GM12878 (cell line): ENCODE results near the gene B9D2. TPM values are rescaled to one million over a fixed set of nuclear protein-coding genes. Genes with fewer than 3 reads are reported as not detected.

Experiments used
- ATAC-seq: fragments of 200-7000 bp; cut with Tn5 transposase; 3 replicates; pipeline ENCODE4 v1.9.1; 2020; ENCODE audit warnings: mild to moderate bottlenecking, moderate library complexity
- BruUV-seq: library from RNA; stranded (reverse); fragments of 400-500 nt; replicated peaks from 2 replicates; lab custom pipeline; 2021; lab: Mats Ljungman, UMichigan
- CTCF ChIA-PET: fragments of 300-600 bp; sonication (Branson Sonifier 250); formaldehyde crosslinking; extraction: SDS; loops from one replicate; lab custom pipeline; 2021; ENCODE audit warnings: inconsistent platforms; lab: Yijun Ruan, JAX
- POLR2A ChIA-PET: fragments of 350-600 bp; formaldehyde crosslinking; extraction: SDS; loops from one replicate; lab custom pipeline; 2021; ENCODE audit warnings: inconsistent platforms; lab: Charles Lee
- RAD21 ChIA-PET: fragments of 300-600 bp; sonication (Branson Sonifier 250); formaldehyde crosslinking; loops from one replicate; lab custom pipeline; 2023; ENCODE audit warnings: antibody characterized with exemption; ENCODE audit not compliant: unreplicated experiment; lab: Charles Lee
- SMC1A ChIA-PET: fragments of 300-600 bp; sonication (Branson Sonifier 250); formaldehyde crosslinking; loops from one replicate; lab custom pipeline; 2023; ENCODE audit not compliant: unreplicated experiment, uncharacterized antibody; lab: Charles Lee
- DNase-seq: peaks from one replicate; pipeline ENCODE4 v3.0.0-alpha.2; 2011; ENCODE audit warnings: low read depth, low spot score
- FAIRE-seq: peaks from 3 replicates; lab custom pipeline; 2011; peaks lifted over from hg19 to GRCh38; lab: Jason Lieb, UNC
- H2AFZ ChIP-seq: 2 replicates; pipeline ENCODE4 v1.6.0; 2011; ENCODE audit warnings: low read depth, low read length, control low read depth; ENCODE audit not compliant: control insufficient read depth
- H3K27ac ChIP-seq: 2 replicates; pipeline ENCODE4 v1.5.1; 2011; ENCODE audit warnings: control low read depth; ENCODE audit not compliant: control insufficient read depth, insufficient read depth
- H3K27me3 ChIP-seq, 2 experiments: replicated peaks in 1 of 2; 2 replicates each; pipeline versions ENCODE4 v1.6.0 to v1.6.1; 2011; ENCODE audit warnings: low read length in 1 of 2; ENCODE audit not compliant: control insufficient read depth in 2 of 2, insufficient read depth in 2 of 2
- H3K36me3 ChIP-seq, 2 experiments: 2 replicates each; pipeline ENCODE4 v1.5.1; 2011; ENCODE audit warnings: low read length in 1 of 2; ENCODE audit not compliant: control insufficient read depth in 2 of 2, insufficient read depth in 2 of 2
- H3K4me1 ChIP-seq: 2 replicates; pipeline ENCODE4 v1.6.1; 2011; ENCODE audit warnings: mild to moderate bottlenecking, low read length, moderate library complexity, mixed read lengths; ENCODE audit not compliant: control insufficient read depth, insufficient read depth
- H3K4me2 ChIP-seq: 2 replicates; pipeline ENCODE4 v1.6.0; 2011; ENCODE audit warnings: control low read depth; ENCODE audit not compliant: control insufficient read depth, insufficient read depth
- H3K4me3 ChIP-seq: fragments of 200-600 bp; sonication (generic); 2 replicates; pipeline ENCODE4 v1.5.1; 2016
- H3K79me2 ChIP-seq: 2 replicates; pipeline ENCODE4 v1.6.0; 2011; ENCODE audit warnings: low read length; ENCODE audit not compliant: control insufficient read depth, insufficient read depth
- H3K9ac ChIP-seq: 2 replicates; pipeline ENCODE4 v1.8.0; 2011; ENCODE audit warnings: low read length, control low read depth, mixed read lengths; ENCODE audit not compliant: control insufficient read depth, insufficient read depth
- H3K9me3 ChIP-seq: replicated peaks from 3 replicates; pipeline ENCODE4 v1.5.1; 2011; ENCODE audit warnings: mild to moderate bottlenecking, low read length; ENCODE audit not compliant: control insufficient read depth, insufficient read depth
- H4K20me1 ChIP-seq: 2 replicates; pipeline ENCODE4 v1.6.0; 2011; ENCODE audit not compliant: control insufficient read depth, insufficient read depth
- EED ChIP-seq: sonication (generic); IDR thresholded peaks from 2 replicates; pipeline ENCODE4 v1.6.1; 2016; ENCODE audit warnings: antibody characterized with exemption, low read depth
- MYC ChIP-seq: IDR thresholded peaks from 2 replicates; pipeline ENCODE4 v1.6.1; 2011; ENCODE audit warnings: mild to moderate bottlenecking, low read length, moderate library complexity, inconsistent platforms; ENCODE audit not compliant: insufficient read depth, insufficient replicate concordance, insufficient read length, severe bottlenecking
- POLR2A ChIP-seq: IDR thresholded peaks from 2 replicates; pipeline ENCODE4 v1.6.1; 2011; ENCODE audit warnings: low read depth, mild to moderate bottlenecking, low read length
- RAD51 ChIP-seq: fragments of 450-650 bp; IDR thresholded peaks from 2 replicates; pipeline ENCODE4 v1.6.1; 2016; ENCODE audit warnings: moderate library complexity, mild to moderate bottlenecking, inconsistent platforms
- SIN3A ChIP-seq: IDR thresholded peaks from 2 replicates; pipeline ENCODE4 v1.6.1; 2012; ENCODE audit warnings: low read depth, low read length, improper control_type of control experiment
- WGBS: methylation state at CpG from one replicate; pipeline ENCODE4 v1.1.6; 2016; ENCODE audit warnings: low lambda C conversion rate; ENCODE audit not compliant: insufficient replicate concordance, insufficient coverage; ENCODE audit errors: missing lambda C conversion rate; 5-methylcytosine and 5-hydroxymethylcytosine counted together
- in situ Hi-C: fragments of 300-500 bp; cut with MboI; formaldehyde crosslinking; loops from 9 replicates; pipeline ENCODE4 v1.14.3; 2018; ENCODE audit warnings: mixed read lengths
- intact Hi-C: fragments of 100-400 bp; cut with micrococcal nuclease; formaldehyde crosslinking; loops from one replicate; pipeline ENCODE4 v1.14.2; 2022; ENCODE audit not compliant: unreplicated experiment
- polyA plus RNA-seq, 11 experiments: library from polyadenylated mRNA; depleted of rRNA in 4 of 11; unstranded in 6 of 11; stranded (reverse) in 5 of 11; fragments of >200 nt; fragmentation: Nextera tagmentation in 4 of 11; fragmentation: Illumina TruSeq in 1 of 11; extraction: Ambion mirVana in 4 of 11; extraction: Trizol in 1 of 11; gene quantifications; 1 replicate in 1 of 11; 2 replicates in 10 of 11; pipeline versions ENCODE4 v1.2.1 to v1.2.3, GENCODE V29; 2011 to 2016; ENCODE audit warnings: inconsistent platforms in 2 of 11, missing spikeins in 2 of 11, low read depth in 1 of 11
- total RNA-seq, 4 experiments: library from RNA; depleted of rRNA in 3 of 4; stranded (reverse); fragments of >200 nt in 3 of 4; fragmentation: Illumina TruSeq in 1 of 4; extraction: Trizol in 1 of 4; gene quantifications; 2 replicates each; pipeline versions ENCODE4 v1.2.1 to v1.2.3, GENCODE V29; 2013 to 2021

B9D2 gene
- total and polyA plus RNA-seq, 10 of the 15 experiments (the other 5 are each of a cell fraction or from before 2014, with no cell fraction given) = 2.4 to 12.4 (median 5.0) TPM

- Histone ChIP-seq H3K79me2 (no peaks in the 10 kb centered on the region; the same call in 1 of the 2 replicates), H3K9ac (no peak overlapping the region), H3K9me3 (no peaks in the 10 kb centered on the region), H3K4me3 (no peak overlapping the region), H4K20me1 (no peaks in the 10 kb centered on the region), H3K4me2 (no peak overlapping the region), H3K4me1 (peaks cover 6% of the 10 kb centered on the region), H2AFZ (no peak overlapping the region)
- WGBS = 84% methylated on average over 7 of the region's 7 CpGs
- DNase-seq (no peak), ATAC-seq (no peak)
- SMC1A ChIA-PET = interaction anchor here (1.2 kb wide), 1 partner anchor 15 kb away, joined by 3 read pairs; no protein-coding TSS in a partner anchor
- no TSS peak for BruUV-seq
- POLR2A ChIA-PET = no interaction called here
- CTCF ChIA-PET = interaction anchor here (0.6 to 1.3 kb wide), 2 partner anchors 59 to 74 kb away, joined by 3 read pairs; no protein-coding TSS in a partner anchor
- in situ Hi-C loops = no loop called here
- TF ChIP-seq RAD51 (no peak), POLR2A (peak; percentile 73)
- TF ChIP-seq, all 136 proteins: peak for 1
- no peaks in the 10 kb centered on the region for H3K27me3 ChIP-seq
- no peak for FAIRE-seq
- intact Hi-C loops = no loop called here
- H3K36me3 ChIP-seq = peaks cover 16 to 39% of the 10 kb centered on the region in 2 experiments
- no peak overlapping the region for H3K27ac ChIP-seq
- RAD21 ChIA-PET = no interaction called here
Measured at GRCh38 chr19:41321204-41321599, 42.7 kb downstream of the B9D2 start.

GRCh38 chr19:41320568-41320967 lies 43.4 kb downstream of the B9D2 start:
- no peak for ATAC-seq
- Histone ChIP-seq H3K36me3 (peaks cover 16 to 40% of the 10 kb centered on the region in 2 experiments), H4K20me1 (no peaks in the 10 kb centered on the region), H3K4me2 (no peak overlapping the region), H3K4me1 (peaks cover under 1% of the 10 kb centered on the region; the same call in 1 of the 2 replicates), H3K27me3 (no peaks in the 10 kb centered on the region), H3K27ac (no peak overlapping the region), H3K9me3 (no peaks in the 10 kb centered on the region), H3K4me3 (no peak overlapping the region), H2AFZ (no peak overlapping the region), H3K9ac (no peak overlapping the region), H3K79me2 (no peaks in the 10 kb centered on the region; the same call in 1 of the 2 replicates)
- 62% methylated on average over 4 of the region's 4 CpGs for WGBS
- no peak for FAIRE-seq
- no TSS peak for BruUV-seq
- TF ChIP-seq SIN3A (no peak), EED (no peak), MYC (no peak)
- in situ Hi-C loops (no loop called here), intact Hi-C loops (no loop called here)
- POLR2A ChIA-PET = no interaction called here
- SMC1A ChIA-PET = no interaction called here
- DNase-seq = no peak
- RAD21 ChIA-PET = no interaction called here
- CTCF ChIA-PET = no interaction called here
